H9 (cell line): Measurements from ENCODE around the gene RRP9. TPM values are rescaled to one million over a fixed set of nuclear protein-coding genes. Genes with fewer than 3 reads are reported as not detected.

Source experiments
- DNase-seq: peaks from one replicate; pipeline ENCODE4 v3.0.0-alpha.2; 2017
- H2AFZ ChIP-seq: one replicate; pipeline ENCODE4 v1.6.1; 2013; ENCODE audit warnings: mild to moderate bottlenecking, low read length, control low read depth, moderate library complexity
- H2AK5ac ChIP-seq: 2 replicates; pipeline ENCODE4 v1.6.1; 2013; ENCODE audit warnings: low read length, control low read depth, mixed read lengths; ENCODE audit not compliant: insufficient read length
- H2BK120ac ChIP-seq: one replicate; pipeline ENCODE4 v1.6.1; 2013; ENCODE audit warnings: low read depth, mild to moderate bottlenecking, low read length, control low read depth, inconsistent platforms; ENCODE audit not compliant: poor library complexity, severe bottlenecking
- H2BK12ac ChIP-seq: 2 replicates; pipeline ENCODE4 v1.6.1; 2013; ENCODE audit warnings: low read length, control low read depth, mixed read lengths, low read depth; ENCODE audit not compliant: insufficient read length
- H2BK15ac ChIP-seq: 2 replicates; pipeline ENCODE4 v1.6.1; 2013; ENCODE audit warnings: low read depth, low read length, control low read depth
- H2BK20ac ChIP-seq: one replicate; pipeline ENCODE4 v1.6.1; 2013; ENCODE audit warnings: low read depth, mild to moderate bottlenecking, low read length, control low read depth, inconsistent platforms; ENCODE audit not compliant: poor library complexity, severe bottlenecking
- H2BK5ac ChIP-seq: 2 replicates; pipeline ENCODE4 v1.6.1; 2013; ENCODE audit warnings: low read length, control low read depth, mixed read lengths; ENCODE audit not compliant: insufficient read length
- H3K14ac ChIP-seq: 2 replicates; pipeline ENCODE4 v1.6.1; 2013; ENCODE audit warnings: low read length, control low read depth; ENCODE audit not compliant: insufficient read depth
- H3K18ac ChIP-seq: 2 replicates; pipeline ENCODE4 v1.6.1; 2013; ENCODE audit warnings: low read depth, mild to moderate bottlenecking, mixed read lengths, low read length, control low read depth; ENCODE audit not compliant: insufficient read length
- H3K23ac ChIP-seq: 2 replicates; pipeline ENCODE4 v1.6.1; 2013; ENCODE audit warnings: low read length, control low read depth, mixed read lengths, low read depth; ENCODE audit not compliant: insufficient read length
- H3K23me2 ChIP-seq: 2 replicates; pipeline ENCODE4 v1.6.1; 2013; ENCODE audit warnings: low read depth, mild to moderate bottlenecking, mixed read lengths, low read length, control low read depth; ENCODE audit not compliant: insufficient read length, poor library complexity, severe bottlenecking
- H3K27ac ChIP-seq: 2 replicates; pipeline ENCODE4 v1.5.1; 2013; ENCODE audit warnings: low read length, control low read depth, mixed read lengths, low read depth; ENCODE audit not compliant: insufficient read length
- H3K27me3 ChIP-seq: 2 replicates; pipeline ENCODE4 v1.6.1; 2013; ENCODE audit warnings: low read length, control low read depth, inconsistent platforms; ENCODE audit not compliant: insufficient read depth
- H3K4ac ChIP-seq: 2 replicates; pipeline ENCODE4 v1.6.1; 2013; ENCODE audit warnings: low read depth, mild to moderate bottlenecking, control low read depth, inconsistent platforms, low read length, moderate library complexity
- H3K4me1 ChIP-seq: 2 replicates; pipeline ENCODE4 v1.6.1; 2013; ENCODE audit warnings: low read length, control low read depth, inconsistent platforms; ENCODE audit not compliant: insufficient read depth
- H3K4me2 ChIP-seq: 2 replicates; pipeline ENCODE4 v1.6.1; 2013; ENCODE audit warnings: low read length, control low read depth, mixed read lengths; ENCODE audit not compliant: insufficient read length, insufficient read depth
- H3K56ac ChIP-seq: 2 replicates; pipeline ENCODE4 v1.6.1; 2013; ENCODE audit warnings: low read depth, mild to moderate bottlenecking, mixed read lengths, low read length, control low read depth; ENCODE audit not compliant: insufficient read length
- H3K79me1 ChIP-seq: 2 replicates; pipeline ENCODE4 v1.6.1; 2013; ENCODE audit warnings: low read depth, mild to moderate bottlenecking, moderate library complexity, low read length, control low read depth, inconsistent platforms; ENCODE audit not compliant: insufficient read depth, poor library complexity, severe bottlenecking
- H3K79me2 ChIP-seq: 2 replicates; pipeline ENCODE4 v1.6.1; 2013; ENCODE audit warnings: low read length, control low read depth, inconsistent platforms; ENCODE audit not compliant: insufficient read depth
- H3K9ac ChIP-seq: 2 replicates; pipeline ENCODE4 v1.6.1; 2013; ENCODE audit warnings: low read length, control low read depth, mixed read lengths; ENCODE audit not compliant: insufficient read length; ENCODE audit errors: extremely low read depth
- H3K9me3 ChIP-seq: one replicate; pipeline ENCODE4 v1.6.1; 2013; ENCODE audit warnings: low read depth, low read length, inconsistent platforms; ENCODE audit not compliant: control insufficient read depth
- H3T11ph ChIP-seq: one replicate; pipeline ENCODE4 v1.6.1; 2013; ENCODE audit warnings: mild to moderate bottlenecking, low read length, control low read depth, inconsistent platforms
- H4K20me1 ChIP-seq: one replicate; pipeline ENCODE4 v1.6.1; 2013; ENCODE audit not compliant: control insufficient read depth, insufficient read length, insufficient read depth
- H4K5ac ChIP-seq: 2 replicates; pipeline ENCODE4 v1.6.1; 2013; ENCODE audit warnings: low read depth, mild to moderate bottlenecking, mixed read lengths, low read length, control low read depth; ENCODE audit not compliant: insufficient read length
- H4K8ac ChIP-seq: replicated peaks from 2 replicates; pipeline ENCODE4 v1.6.1; 2013; ENCODE audit warnings: low read length, control low read depth, mixed read lengths, low read depth; ENCODE audit not compliant: insufficient read length
- H4K91ac ChIP-seq: 2 replicates; pipeline ENCODE4 v1.6.1; 2013; ENCODE audit warnings: low read depth, mild to moderate bottlenecking, moderate library complexity, mixed read lengths, low read length, control low read depth; ENCODE audit not compliant: insufficient read length
- H3K27ac Mint-ChIP-seq, 3 experiments: 2 replicates in 2 of 3; 3 replicates in 1 of 3; pipeline ENCODE4 v1.8.0; 2020 to 2021; ENCODE audit warnings: mixed read lengths in 3 of 3, mild to moderate bottlenecking in 1 of 3, moderate library complexity in 1 of 3
- H3K27me3 Mint-ChIP-seq: 2 replicates; pipeline ENCODE4 v1.8.0; 2021; ENCODE audit warnings: low read depth, mild to moderate bottlenecking, moderate library complexity, mixed read lengths
- H3K36me3 Mint-ChIP-seq, 3 experiments: 2 replicates in 2 of 3; 3 replicates in 1 of 3; pipeline ENCODE4 v1.8.0; 2020 to 2021; ENCODE audit warnings: low read depth in 3 of 3, mixed read lengths in 3 of 3; ENCODE audit not compliant: insufficient read depth in 1 of 3
- H3K4me1 Mint-ChIP-seq, 2 experiments: 2 replicates each; pipeline ENCODE4 v1.8.0; 2020; ENCODE audit warnings: mixed read lengths in 2 of 2
- H3K4me3 Mint-ChIP-seq, 2 experiments: 2 replicates in 1 of 2; 3 replicates in 1 of 2; pipeline ENCODE4 v1.8.0; 2020 to 2021; ENCODE audit warnings: mild to moderate bottlenecking in 2 of 2, mixed read lengths in 2 of 2, moderate library complexity in 1 of 2
- H3K9me3 Mint-ChIP-seq, 2 experiments: 2 replicates in 1 of 2; 3 replicates in 1 of 2; pipeline ENCODE4 v1.8.0; 2020; ENCODE audit warnings: mild to moderate bottlenecking in 2 of 2, mixed read lengths in 2 of 2, moderate library complexity in 1 of 2
- CTCF ChIP-seq: fragments of 200-600 bp; sonication (generic); conservative IDR thresholded peaks from 3 replicates; pipeline ENCODE4 v1.8.0; 2021; ENCODE audit warnings: antibody characterized with exemption, mild to moderate bottlenecking
- WGBS: extraction: QIAGEN DNeasy Blood & Tissue Kit; methylation state at CpG from one replicate; pipeline ENCODE4 v1.1.7; 2013; ENCODE audit warnings: missing lambda C conversion rate, low lambda C conversion rate, mixed read lengths; ENCODE audit not compliant: insufficient read length; ENCODE audit errors: extremely low coverage; 5-methylcytosine and 5-hydroxymethylcytosine counted together
- total RNA-seq: library from RNA; stranded (reverse); gene quantifications from 2 replicates; pipeline ENCODE4 v1.2.1, GENCODE V29; 2021

The RRP9 gene
- total RNA-seq, 1 experiment from 2014 or later = 64.0 TPM

GRCh38 chr3:51968170-51968775 is 26.6 kb upstream of the RRP9 start:
- H3K23me2 ChIP-seq = peaks cover 11% of the 10 kb centered on the region
- peak overlapping the region; percentile 74 for H2BK120ac ChIP-seq
- Mint-ChIP-seq H3K27me3 (peaks cover 29% of the 10 kb centered on the region), H3K4me1 (peaks cover 41 to 63% of the 10 kb centered on the region in 2 experiments), H3K27ac (peak overlapping the region; percentile 70 to 98 (median 94); a peak in 6 of 7 replicates), H3K4me3 (peak overlapping the region; percentile 80 to 89), H3K36me3 (peaks cover 0 to 5% (median 2%) of the 10 kb centered on the region in 3 experiments; a peak in 4 of 7 replicates), H3K9me3 (no peaks in the 10 kb centered on the region)
- H3K79me1 ChIP-seq = no peaks in the 10 kb centered on the region
- no peak overlapping the region for H2AK5ac ChIP-seq
- H3K9me3 ChIP-seq = no peaks in the 10 kb centered on the region
- H2BK12ac ChIP-seq = no peak overlapping the region
- no peak overlapping the region for H2AFZ ChIP-seq
- H3K79me2 ChIP-seq = no peaks in the 10 kb centered on the region
- H2BK15ac ChIP-seq = no peak overlapping the region
- no peaks in the 10 kb centered on the region for H4K20me1 ChIP-seq
- H2BK5ac ChIP-seq = no peak overlapping the region
- peak overlapping the region; percentile 29 for H3K4me2 ChIP-seq
- H4K8ac ChIP-seq = no peak overlapping the region
- H3K27me3 ChIP-seq = no peaks in the 10 kb centered on the region
- peak overlapping the region; percentile 71 for H3K9ac ChIP-seq
- no CpG with 5 or more reads among the region's 11 CpGs for WGBS
- H3K14ac ChIP-seq = peak overlapping the region; percentile 59; the same call in 1 of the 2 replicates
- no peak for TF ChIP-seq CTCF
- no peak overlapping the region for H4K91ac ChIP-seq
- no peak overlapping the region for H3T11ph ChIP-seq
- peak; percentile 74 for DNase-seq
- no peak overlapping the region for H2BK20ac ChIP-seq
- no peak overlapping the region for H3K56ac ChIP-seq
- H4K5ac ChIP-seq = no peak overlapping the region
- no peak overlapping the region for H3K27ac ChIP-seq
- no peak overlapping the region for H3K23ac ChIP-seq
- H3K18ac ChIP-seq = peak overlapping the region; percentile 71
- peak overlapping the region; percentile 73; the same call in 1 of the 2 replicates for H3K4ac ChIP-seq
- H3K4me1 ChIP-seq = peaks cover 11% of the 10 kb centered on the region; the same call in 1 of the 2 replicates
